ENCODE measurements around the gene KLHL29. TPM values are rescaled to one million over a fixed set of nuclear protein-coding genes. Genes with fewer than 3 reads are reported as not detected.

KLHL29 gene
- total and polyA plus RNA-seq, 4 donors: 0.29 to 2.3 (median 0.68) TPM

DNA sequence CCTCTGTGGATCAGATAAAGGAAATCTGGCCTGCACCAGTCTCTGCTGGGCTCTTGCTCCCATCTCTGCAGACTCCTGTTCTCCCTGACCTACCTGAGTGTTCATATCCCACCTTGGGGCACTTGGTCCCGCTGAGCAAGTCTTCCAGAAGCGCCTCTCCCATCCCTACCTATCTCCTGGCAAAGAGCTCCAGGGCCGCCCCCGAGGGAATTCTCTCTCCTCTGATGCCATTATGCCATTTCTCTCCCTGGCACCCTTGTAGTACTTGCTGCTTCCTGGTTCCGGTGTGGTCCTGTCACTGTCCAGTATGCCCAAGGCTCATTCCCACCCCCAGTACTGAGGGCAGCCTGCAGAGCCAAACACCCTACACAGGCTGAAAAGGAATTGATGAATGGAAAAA lies 99.8 kb downstream of the KLHL29 start:
- Histone ChIP-seq H3K4me1 (ENCODE audit: control insufficient read depth in 4 of 4, insufficient read depth in 4 of 4, low read length in 3 of 4) (no peaks in the 10 kb centered on the region), H3K9ac (ENCODE audit: low read depth in 1 of 2, low read length in 2 of 2) (no peak overlapping the region), H3K27ac (ENCODE audit: low read depth in 1 of 2, low read length in 2 of 2) (no peak overlapping the region), H3K9me3 (ENCODE audit: control insufficient read depth in 4 of 4, low read length in 3 of 4) (no peaks in the 10 kb centered on the region), H3K4me3 (ENCODE audit: low read depth in 1 of 3, low read length in 3 of 3) (no peak overlapping the region), H3K36me3 (ENCODE audit: control insufficient read depth in 4 of 4, insufficient read depth in 3 of 4, low read depth in 1 of 4, low read length in 3 of 4) (no peaks in the 10 kb centered on the region), H3K27me3 (ENCODE audit: control insufficient read depth in 4 of 4, insufficient read depth in 4 of 4, low read length in 3 of 4) (no peaks in the 10 kb centered on the region)
- WGBS: 75% methylated on average over 5 of the region's 5 CpGs
- DNase-seq (ENCODE audit: low spot score): no peak
- TF ChIP-seq SP1 (IDR thresholded peaks at IDR 0.05) (no peak), FOXA1 (IDR thresholded peaks at IDR 0.05) (no peak), FOXA2 (IDR thresholded peaks at IDR 0.05) (no peak), JUND (IDR thresholded peaks at IDR 0.05) (no peak), RAD21 (IDR thresholded peaks at IDR 0.05) (no peak), HNF4G (IDR thresholded peaks at IDR 0.05) (no peak)
- TF ChIP-seq, protein P1, sequence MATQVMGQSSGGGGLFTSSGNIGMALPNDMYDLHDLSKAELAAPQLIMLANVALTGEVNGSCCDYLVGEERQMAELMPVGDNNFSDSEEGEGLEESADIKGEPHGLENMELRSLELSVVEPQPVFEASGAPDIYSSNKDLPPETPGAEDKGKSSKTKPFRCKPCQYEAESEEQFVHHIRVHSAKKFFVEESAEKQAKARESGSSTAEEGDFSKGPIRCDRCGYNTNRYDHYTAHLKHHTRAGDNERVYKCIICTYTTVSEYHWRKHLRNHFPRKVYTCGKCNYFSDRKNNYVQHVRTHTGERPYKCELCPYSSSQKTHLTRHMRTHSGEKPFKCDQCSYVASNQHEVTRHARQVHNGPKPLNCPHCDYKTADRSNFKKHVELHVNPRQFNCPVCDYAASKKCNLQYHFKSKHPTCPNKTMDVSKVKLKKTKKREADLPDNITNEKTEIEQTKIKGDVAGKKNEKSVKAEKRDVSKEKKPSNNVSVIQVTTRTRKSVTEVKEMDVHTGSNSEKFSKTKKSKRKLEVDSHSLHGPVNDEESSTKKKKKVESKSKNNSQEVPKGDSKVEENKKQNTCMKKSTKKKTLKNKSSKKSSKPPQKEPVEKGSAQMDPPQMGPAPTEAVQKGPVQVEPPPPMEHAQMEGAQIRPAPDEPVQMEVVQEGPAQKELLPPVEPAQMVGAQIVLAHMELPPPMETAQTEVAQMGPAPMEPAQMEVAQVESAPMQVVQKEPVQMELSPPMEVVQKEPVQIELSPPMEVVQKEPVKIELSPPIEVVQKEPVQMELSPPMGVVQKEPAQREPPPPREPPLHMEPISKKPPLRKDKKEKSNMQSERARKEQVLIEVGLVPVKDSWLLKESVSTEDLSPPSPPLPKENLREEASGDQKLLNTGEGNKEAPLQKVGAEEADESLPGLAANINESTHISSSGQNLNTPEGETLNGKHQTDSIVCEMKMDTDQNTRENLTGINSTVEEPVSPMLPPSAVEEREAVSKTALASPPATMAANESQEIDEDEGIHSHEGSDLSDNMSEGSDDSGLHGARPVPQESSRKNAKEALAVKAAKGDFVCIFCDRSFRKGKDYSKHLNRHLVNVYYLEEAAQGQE (IDR thresholded peaks at IDR 0.05): no peak
- TF ChIP-seq, protein P2, sequence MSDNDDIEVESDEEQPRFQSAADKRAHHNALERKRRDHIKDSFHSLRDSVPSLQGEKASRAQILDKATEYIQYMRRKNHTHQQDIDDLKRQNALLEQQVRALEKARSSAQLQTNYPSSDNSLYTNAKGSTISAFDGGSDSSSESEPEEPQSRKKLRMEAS (IDR thresholded peaks at IDR 0.05): no peak
- TF ChIP-seq, protein P3, sequence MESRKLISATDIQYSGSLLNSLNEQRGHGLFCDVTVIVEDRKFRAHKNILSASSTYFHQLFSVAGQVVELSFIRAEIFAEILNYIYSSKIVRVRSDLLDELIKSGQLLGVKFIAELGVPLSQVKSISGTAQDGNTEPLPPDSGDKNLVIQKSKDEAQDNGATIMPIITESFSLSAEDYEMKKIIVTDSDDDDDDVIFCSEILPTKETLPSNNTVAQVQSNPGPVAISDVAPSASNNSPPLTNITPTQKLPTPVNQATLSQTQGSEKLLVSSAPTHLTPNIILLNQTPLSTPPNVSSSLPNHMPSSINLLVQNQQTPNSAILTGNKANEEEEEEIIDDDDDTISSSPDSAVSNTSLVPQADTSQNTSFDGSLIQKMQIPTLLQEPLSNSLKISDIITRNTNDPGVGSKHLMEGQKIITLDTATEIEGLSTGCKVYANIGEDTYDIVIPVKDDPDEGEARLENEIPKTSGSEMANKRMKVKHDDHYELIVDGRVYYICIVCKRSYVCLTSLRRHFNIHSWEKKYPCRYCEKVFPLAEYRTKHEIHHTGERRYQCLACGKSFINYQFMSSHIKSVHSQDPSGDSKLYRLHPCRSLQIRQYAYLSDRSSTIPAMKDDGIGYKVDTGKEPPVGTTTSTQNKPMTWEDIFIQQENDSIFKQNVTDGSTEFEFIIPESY (IDR thresholded peaks at IDR 0.05): no peak

DNA sequence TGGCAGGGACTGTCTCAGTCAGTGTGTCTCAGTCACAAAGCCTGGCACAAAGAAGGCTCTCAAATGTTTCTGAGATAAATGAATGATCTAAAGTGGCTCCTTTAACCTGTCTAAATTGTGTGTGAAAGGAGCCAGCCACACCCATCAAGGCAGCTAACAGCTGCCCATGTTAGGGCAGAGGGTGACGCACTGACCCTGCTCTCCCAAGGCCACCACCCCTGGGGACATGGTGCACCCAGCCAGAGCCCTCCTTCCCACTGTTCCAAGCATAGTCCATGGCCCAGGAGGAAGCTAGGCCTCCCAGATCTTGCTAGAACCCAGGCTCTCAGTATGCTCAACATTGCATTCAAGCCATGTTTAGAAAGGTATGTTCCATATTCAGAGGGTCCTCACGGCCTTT lies 100.3 kb downstream of the KLHL29 start:
- no peak overlapping the region for H3K9ac ChIP-seq (ENCODE audit: low read depth in 1 of 2, low read length in 2 of 2)
- H3K27me3 ChIP-seq (ENCODE audit: control insufficient read depth in 4 of 4, insufficient read depth in 4 of 4, low read length in 3 of 4): no peaks in the 10 kb centered on the region
- TF ChIP-seq EGR1 (IDR thresholded peaks at IDR 0.05; ENCODE audit: low read depth in 2 of 2) (no peak), NR2F2 (IDR thresholded peaks at IDR 0.05) (no peak), FOXA1 (IDR thresholded peaks at IDR 0.05) (no peak)
- TF ChIP-seq, protein P4, sequence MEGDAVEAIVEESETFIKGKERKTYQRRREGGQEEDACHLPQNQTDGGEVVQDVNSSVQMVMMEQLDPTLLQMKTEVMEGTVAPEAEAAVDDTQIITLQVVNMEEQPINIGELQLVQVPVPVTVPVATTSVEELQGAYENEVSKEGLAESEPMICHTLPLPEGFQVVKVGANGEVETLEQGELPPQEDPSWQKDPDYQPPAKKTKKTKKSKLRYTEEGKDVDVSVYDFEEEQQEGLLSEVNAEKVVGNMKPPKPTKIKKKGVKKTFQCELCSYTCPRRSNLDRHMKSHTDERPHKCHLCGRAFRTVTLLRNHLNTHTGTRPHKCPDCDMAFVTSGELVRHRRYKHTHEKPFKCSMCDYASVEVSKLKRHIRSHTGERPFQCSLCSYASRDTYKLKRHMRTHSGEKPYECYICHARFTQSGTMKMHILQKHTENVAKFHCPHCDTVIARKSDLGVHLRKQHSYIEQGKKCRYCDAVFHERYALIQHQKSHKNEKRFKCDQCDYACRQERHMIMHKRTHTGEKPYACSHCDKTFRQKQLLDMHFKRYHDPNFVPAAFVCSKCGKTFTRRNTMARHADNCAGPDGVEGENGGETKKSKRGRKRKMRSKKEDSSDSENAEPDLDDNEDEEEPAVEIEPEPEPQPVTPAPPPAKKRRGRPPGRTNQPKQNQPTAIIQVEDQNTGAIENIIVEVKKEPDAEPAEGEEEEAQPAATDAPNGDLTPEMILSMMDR (IDR thresholded peaks at IDR 0.05; ENCODE audit: low read depth, low read length, missing input control): no peak
- no peak for DNase-seq (ENCODE audit: low spot score)
- no peaks in the 10 kb centered on the region for H3K4me1 ChIP-seq (ENCODE audit: control insufficient read depth in 4 of 4, insufficient read depth in 4 of 4, low read length in 3 of 4)
- H3K27ac ChIP-seq (ENCODE audit: low read depth in 1 of 2, low read length in 2 of 2): no peak overlapping the region
- no peak overlapping the region for H3K4me3 ChIP-seq (ENCODE audit: low read depth in 1 of 3, low read length in 3 of 3)
- H3K9me3 ChIP-seq (ENCODE audit: control insufficient read depth in 4 of 4, low read length in 3 of 4): no peaks in the 10 kb centered on the region
- WGBS: 93% methylated on average over 2 of the region's 2 CpGs
- no peaks in the 10 kb centered on the region for H3K36me3 ChIP-seq (ENCODE audit: control insufficient read depth in 4 of 4, insufficient read depth in 3 of 4, low read depth in 1 of 4, low read length in 3 of 4)

All from liver (tissue), 9 donors.